ENCODE data around the gene CFHR4. TPM values are rescaled to one million over a fixed set of nuclear protein-coding genes. Genes with fewer than 3 reads are reported as not detected.
"Not testable (repeated sequence)": the region's sequence is repeated elsewhere in the genome, so short reads cannot be mapped to it uniquely, and the experiment has no call there.

Gene CFHR4
- total and polyA plus RNA-seq, 2 donors (not counting 1 experiment from before 2014, with no cell fraction given), result not detected

DNA sequence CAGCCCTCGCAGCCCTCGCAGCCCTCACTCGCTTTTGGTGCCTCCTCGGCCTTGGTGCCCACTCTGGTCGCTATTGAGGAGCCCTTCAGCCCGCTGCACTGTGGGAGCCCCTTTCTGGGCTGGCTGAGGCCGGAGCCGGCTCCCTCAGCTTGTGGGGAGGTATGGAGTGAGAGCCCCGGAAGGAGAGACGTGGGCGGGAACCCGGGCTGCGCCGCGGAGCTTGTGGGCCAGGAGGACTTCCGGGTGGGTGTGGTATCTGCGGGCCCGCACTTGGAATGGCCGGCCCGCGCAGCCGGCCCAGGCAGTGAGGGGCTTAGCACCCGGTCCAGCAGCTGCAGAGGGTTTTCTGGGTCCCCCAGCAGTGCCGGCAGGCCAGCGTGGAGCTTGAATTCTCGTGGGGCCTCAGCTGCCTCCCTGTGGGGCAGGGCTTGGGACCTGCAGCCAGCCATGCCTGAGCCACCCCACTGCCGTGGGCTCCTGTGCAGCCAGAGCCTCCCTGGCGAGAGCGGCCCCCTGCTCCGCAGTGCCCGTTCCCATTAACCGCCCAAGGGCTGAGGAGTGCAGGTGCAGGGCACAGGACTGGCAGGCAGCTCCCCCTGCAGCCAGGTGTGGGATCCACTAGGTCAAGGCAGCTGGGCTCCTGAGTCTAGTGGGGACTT lies 45.8 kb downstream of the CFHR4 start:
- TF ChIP-seq EZH2 (IDR thresholded peaks at IDR 0.05; ENCODE audit: borderline replicate concordance, insufficient read depth, low read depth, low read length, poor library complexity, severe bottlenecking), result no peak
- TF ChIP-seq, protein P1, sequence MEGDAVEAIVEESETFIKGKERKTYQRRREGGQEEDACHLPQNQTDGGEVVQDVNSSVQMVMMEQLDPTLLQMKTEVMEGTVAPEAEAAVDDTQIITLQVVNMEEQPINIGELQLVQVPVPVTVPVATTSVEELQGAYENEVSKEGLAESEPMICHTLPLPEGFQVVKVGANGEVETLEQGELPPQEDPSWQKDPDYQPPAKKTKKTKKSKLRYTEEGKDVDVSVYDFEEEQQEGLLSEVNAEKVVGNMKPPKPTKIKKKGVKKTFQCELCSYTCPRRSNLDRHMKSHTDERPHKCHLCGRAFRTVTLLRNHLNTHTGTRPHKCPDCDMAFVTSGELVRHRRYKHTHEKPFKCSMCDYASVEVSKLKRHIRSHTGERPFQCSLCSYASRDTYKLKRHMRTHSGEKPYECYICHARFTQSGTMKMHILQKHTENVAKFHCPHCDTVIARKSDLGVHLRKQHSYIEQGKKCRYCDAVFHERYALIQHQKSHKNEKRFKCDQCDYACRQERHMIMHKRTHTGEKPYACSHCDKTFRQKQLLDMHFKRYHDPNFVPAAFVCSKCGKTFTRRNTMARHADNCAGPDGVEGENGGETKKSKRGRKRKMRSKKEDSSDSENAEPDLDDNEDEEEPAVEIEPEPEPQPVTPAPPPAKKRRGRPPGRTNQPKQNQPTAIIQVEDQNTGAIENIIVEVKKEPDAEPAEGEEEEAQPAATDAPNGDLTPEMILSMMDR (IDR thresholded peaks at IDR 0.05), result no peak
- 95% methylated on average over 29 of the region's 32 CpGs for WGBS (ENCODE audit: insufficient coverage)
- Histone ChIP-seq H3K36me3 (replicated peaks in 1 of 2; ENCODE audit: control extremely low read depth in 1 of 2, control insufficient read depth in 1 of 2, extremely low read depth in 1 of 2, insufficient read depth in 2 of 2, low read length in 1 of 2) (no peaks in the 10 kb centered on the region), H2AFZ (ENCODE audit: insufficient read depth, low read depth, low read length, poor library complexity, severe bottlenecking) (no peak overlapping the region), H3K4me1 (ENCODE audit: control insufficient read depth in 2 of 2, insufficient read depth in 2 of 2, low read length in 2 of 2) (no peaks in the 10 kb centered on the region), H3K4me3 (ENCODE audit: control extremely low read depth in 1 of 5, extremely low read depth in 1 of 5, insufficient read depth in 1 of 5, low read depth in 2 of 5, low read length in 4 of 5) (no peak overlapping the region), H3K27me3 (replicated peaks in 1 of 4; ENCODE audit: control extremely low read depth in 1 of 4, control insufficient read depth in 3 of 4, insufficient read depth in 4 of 4, low read length in 3 of 4) (no peaks in the 10 kb centered on the region), H3K9ac (ENCODE audit: low read length) (no peak overlapping the region), H3K4me2 (replicated peaks; ENCODE audit: low read depth, low read length, poor library complexity, severe bottlenecking) (no peak overlapping the region), H3K9me3 (ENCODE audit: control extremely low read depth in 1 of 3, control insufficient read depth in 2 of 3, insufficient read depth in 1 of 3, low read length in 2 of 3) (peaks cover 0 to 7% (median 0%) of the 10 kb centered on the region in 3 donors), H3K27ac (ENCODE audit: low read length in 2 of 2) (no peak overlapping the region), H4K20me1 (ENCODE audit: control insufficient read depth, insufficient read depth, low read length, poor library complexity, severe bottlenecking) (no peaks in the 10 kb centered on the region), H3K79me2 (ENCODE audit: control insufficient read depth, insufficient read depth, low read length) (no peaks in the 10 kb centered on the region)
- CTCF ChIA-PET, result no interaction called here
- Mint-ChIP-seq H3K9me3 (ENCODE audit: insufficient read depth) (no peaks in the 10 kb centered on the region), H3K27me3 (no peaks in the 10 kb centered on the region), H3K4me1 (no peaks in the 10 kb centered on the region), H3K4me3 (no peak overlapping the region), H3K27ac (no peak overlapping the region)
- ATAC-seq (ENCODE audit: low read depth) (no peak), DNase-seq (peak; percentile 1)
- intact Hi-C loops (cut with micrococcal nuclease), result no loop called here
- POLR2A ChIA-PET, result no interaction called here

- H3K9me3 Mint-ChIP-seq (ENCODE audit: insufficient read depth); H3K4me1 ChIP-seq (ENCODE audit: control insufficient read depth in 2 of 2, insufficient read depth in 2 of 2, low read length in 2 of 2); H3K4me1 Mint-ChIP-seq; H3K9ac ChIP-seq (ENCODE audit: low read length); H3K27ac ChIP-seq (ENCODE audit: low read length in 2 of 2); CTCF ChIA-PET; H3K4me2 ChIP-seq (replicated peaks; ENCODE audit: low read depth, low read length, poor library complexity, severe bottlenecking); ATAC-seq (ENCODE audit: low read depth); H2AFZ ChIP-seq (ENCODE audit: insufficient read depth, low read depth, low read length, poor library complexity, severe bottlenecking); POLR2A ChIA-PET; H3K27me3 Mint-ChIP-seq; H3K4me3 ChIP-seq (ENCODE audit: control extremely low read depth in 1 of 5, extremely low read depth in 1 of 5, insufficient read depth in 1 of 5, low read depth in 2 of 5, low read length in 4 of 5); H3K36me3 ChIP-seq (replicated peaks in 1 of 2; ENCODE audit: control extremely low read depth in 1 of 2, control insufficient read depth in 1 of 2, extremely low read depth in 1 of 2, insufficient read depth in 2 of 2, low read length in 1 of 2); H3K79me2 ChIP-seq (ENCODE audit: control insufficient read depth, insufficient read depth, low read length); H4K20me1 ChIP-seq (ENCODE audit: control insufficient read depth, insufficient read depth, low read length, poor library complexity, severe bottlenecking); H3K9me3 ChIP-seq (ENCODE audit: control extremely low read depth in 1 of 3, control insufficient read depth in 2 of 3, insufficient read depth in 1 of 3, low read length in 2 of 3); DNase-seq; H3K27me3 ChIP-seq (replicated peaks in 1 of 4; ENCODE audit: control extremely low read depth in 1 of 4, control insufficient read depth in 3 of 4, insufficient read depth in 4 of 4, low read length in 3 of 4); H3K4me3 Mint-ChIP-seq; intact Hi-C loops (cut with micrococcal nuclease); H3K27ac Mint-ChIP-seq: not testable (repeated sequence)
- no CpG with 5 or more reads among the region's 6 CpGs for WGBS (ENCODE audit: insufficient coverage)
These were observed 53.6 kb downstream of the CFHR4 start for GRCh38 chr1:196941474-196941873.

DNA sequence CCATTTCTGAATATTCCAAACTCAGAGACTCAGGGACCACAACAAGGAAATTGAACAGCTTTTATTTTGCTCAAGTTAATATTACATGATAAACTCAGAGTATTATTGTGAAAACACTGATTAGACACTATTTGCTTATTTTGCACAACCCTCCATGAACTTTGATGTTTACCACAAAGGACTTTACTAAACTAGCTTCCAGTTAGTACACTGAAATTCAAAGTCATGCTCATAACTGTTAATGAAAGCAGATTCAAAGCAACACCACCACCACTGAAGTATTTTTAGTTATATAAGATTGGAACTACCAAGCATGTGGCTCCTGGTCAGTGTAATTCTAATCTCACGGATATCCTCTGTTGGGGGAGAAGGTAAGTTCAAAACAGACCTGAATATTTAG lies 55.7 kb downstream of the CFHR4 start, which contains the start of gene CFHR2:
Gene CFHR2, plus strand, starts transcription at position 171 of the 400 bp plus-strand sequence. Its CDS starts 143 bp downstream, at position 314.
- intact Hi-C loops (cut with micrococcal nuclease); H2AFZ ChIP-seq (ENCODE audit: insufficient read depth, low read depth, low read length, poor library complexity, severe bottlenecking); H3K4me3 ChIP-seq (ENCODE audit: control extremely low read depth in 1 of 5, extremely low read depth in 1 of 5, insufficient read depth in 1 of 5, low read depth in 2 of 5, low read length in 4 of 5); H4K20me1 ChIP-seq (ENCODE audit: control insufficient read depth, insufficient read depth, low read length, poor library complexity, severe bottlenecking); H3K9me3 ChIP-seq (ENCODE audit: control extremely low read depth in 1 of 3, control insufficient read depth in 2 of 3, insufficient read depth in 1 of 3, low read length in 2 of 3); H3K9me3 Mint-ChIP-seq (ENCODE audit: insufficient read depth); H3K4me2 ChIP-seq (replicated peaks; ENCODE audit: low read depth, low read length, poor library complexity, severe bottlenecking); H3K27me3 ChIP-seq (replicated peaks in 1 of 4; ENCODE audit: control extremely low read depth in 1 of 4, control insufficient read depth in 3 of 4, insufficient read depth in 4 of 4, low read length in 3 of 4); POLR2A ChIA-PET; H3K79me2 ChIP-seq (ENCODE audit: control insufficient read depth, insufficient read depth, low read length); H3K27ac Mint-ChIP-seq; H3K4me1 ChIP-seq (ENCODE audit: control insufficient read depth in 2 of 2, insufficient read depth in 2 of 2, low read length in 2 of 2); CTCF ChIA-PET; H3K4me3 Mint-ChIP-seq; H3K36me3 ChIP-seq (replicated peaks in 1 of 2; ENCODE audit: control extremely low read depth in 1 of 2, control insufficient read depth in 1 of 2, extremely low read depth in 1 of 2, insufficient read depth in 2 of 2, low read length in 1 of 2); DNase-seq; H3K27me3 Mint-ChIP-seq; ATAC-seq (ENCODE audit: low read depth); H3K9ac ChIP-seq (ENCODE audit: low read length); H3K4me1 Mint-ChIP-seq; H3K27ac ChIP-seq (ENCODE audit: low read length in 2 of 2): not testable (repeated sequence)
- no CpG with 5 or more reads among the region's 1 CpG for WGBS (ENCODE audit: insufficient coverage)
